ENCODE data around the gene PEX19.

The PEX19 gene

GRCh38 chr1:160277330-160277729 is 7.6 kb downstream of the PEX19 start:
- no peak for DNase-seq

- DNase-seq, result no peak
Measured at GRCh38 chr1:160271025-160271424, 13.9 kb downstream of the PEX19 start.

- no peak for DNase-seq
Measured at GRCh38 chr1:160267284-160267991, 17.5 kb downstream of the PEX19 start.

GRCh38 chr1:160264795-160265307 is 20.1 kb downstream of the PEX19 start:
- no peak for DNase-seq

GRCh38 chr1:160261893-160262794 is 22.8 kb downstream of the PEX19 start, which contains the start of gene DCAF8:
Gene DCAF8 (minus strand): TSS chr1:160262549. CDS start chr1:160244008, 18,541 bp downstream.
- DNase-seq, result peak; percentile 94

- DNase-seq, result no peak
Measured at GRCh38 chr1:160261556-160261892, 23.4 kb downstream of the PEX19 start.

- DNase-seq, result no peak
Measured at GRCh38 chr1:160260406-160261382, 24.2 kb downstream of the PEX19 start.

GRCh38 chr1:160258177-160258798 is 26.6 kb downstream of the PEX19 start:
- DNase-seq, result no peak

- no peak for DNase-seq
Measured at GRCh38 chr1:160257411-160258015, 27.4 kb downstream of the PEX19 start.

- DNase-seq, result peak; percentile 65
Measured at GRCh38 chr1:160256396-160257046, 28.4 kb downstream of the PEX19 start.

GRCh38 chr1:160255781-160256300 is 29.1 kb downstream of the PEX19 start:
- no peak for DNase-seq

GRCh38 chr1:160251687-160252526 is 33.0 kb downstream of the PEX19 start:
- peak; percentile 53 for DNase-seq

- DNase-seq, result no peak
Measured at GRCh38 chr1:160251011-160251410, 33.9 kb downstream of the PEX19 start.

- no peak for DNase-seq
Measured at GRCh38 chr1:160247053-160247452, 37.9 kb downstream of the PEX19 start.

- no peak for DNase-seq
Measured at GRCh38 chr1:160245434-160245833, 39.5 kb downstream of the PEX19 start.

GRCh38 chr1:160244209-160244608 is 40.7 kb downstream of the PEX19 start:
- DNase-seq, result no peak

GRCh38 chr1:160243767-160244166 is 41.2 kb downstream of the PEX19 start:
- DNase-seq, result no peak

GRCh38 chr1:160239582-160240299 is 45.2 kb downstream of the PEX19 start:
- DNase-seq, result no peak

- no peak for DNase-seq
Measured at GRCh38 chr1:160238408-160238807, 46.5 kb downstream of the PEX19 start.

Measured in NCI-H446 treated with DMSO at 0.1 percent for 48 hours (cell line).